Bronchial epithelial cell (primary cell): ENCODE data around the gene ZNF407. TPM values are rescaled to one million over a fixed set of nuclear protein-coding genes. Genes with fewer than 3 reads are reported as not detected.

Experiments used
- DNase-seq: peaks from one replicate; pipeline ENCODE4 v3.0.0-alpha.2; 2010; ENCODE audit warnings: low read depth
- FAIRE-seq: peaks from 2 replicates; lab custom pipeline; 2011; peaks lifted over from hg19 to GRCh38; lab: Jason Lieb, UNC
- H3K27me3 ChIP-seq: 2 replicates; pipeline ENCODE4 v1.5.1; 2011; ENCODE audit warnings: low read length; ENCODE audit not compliant: control insufficient read depth, insufficient read depth
- H3K36me3 ChIP-seq: 2 replicates; pipeline ENCODE4 v1.5.1; 2011; ENCODE audit warnings: low read length; ENCODE audit not compliant: control insufficient read depth, insufficient read depth
- H3K4me3 ChIP-seq: 2 replicates; pipeline ENCODE4 v1.5.1; 2011; ENCODE audit warnings: mild to moderate bottlenecking, low read depth, low read length, control low read depth
- total RNA-seq: library from RNA; depleted of rRNA; stranded (reverse); fragments of >200 nt; gene quantifications from 2 replicates; pipeline ENCODE4 v1.2.1, GENCODE V29; 2014
- TF ChIP-seq, protein P1 (sequence below): IDR thresholded peaks from 2 replicates; pipeline ENCODE4 v1.5.1; 2011; ENCODE audit warnings: mild to moderate bottlenecking, moderate library complexity, low read length, control low read depth, inconsistent platforms; ENCODE audit not compliant: insufficient read depth, severe bottlenecking

ZNF407 gene
- total RNA-seq, 1 donor from 2014 or later, result 10.0 TPM

GRCh38 chr18:74567822-74568221, 29.8 kb upstream of the ZNF407 start:
- H3K27me3 ChIP-seq, result no peaks in the 10 kb centered on the region
- no peak overlapping the region for H3K4me3 ChIP-seq
- DNase-seq (no peak), FAIRE-seq (no peak)
- TF ChIP-seq, protein P1, sequence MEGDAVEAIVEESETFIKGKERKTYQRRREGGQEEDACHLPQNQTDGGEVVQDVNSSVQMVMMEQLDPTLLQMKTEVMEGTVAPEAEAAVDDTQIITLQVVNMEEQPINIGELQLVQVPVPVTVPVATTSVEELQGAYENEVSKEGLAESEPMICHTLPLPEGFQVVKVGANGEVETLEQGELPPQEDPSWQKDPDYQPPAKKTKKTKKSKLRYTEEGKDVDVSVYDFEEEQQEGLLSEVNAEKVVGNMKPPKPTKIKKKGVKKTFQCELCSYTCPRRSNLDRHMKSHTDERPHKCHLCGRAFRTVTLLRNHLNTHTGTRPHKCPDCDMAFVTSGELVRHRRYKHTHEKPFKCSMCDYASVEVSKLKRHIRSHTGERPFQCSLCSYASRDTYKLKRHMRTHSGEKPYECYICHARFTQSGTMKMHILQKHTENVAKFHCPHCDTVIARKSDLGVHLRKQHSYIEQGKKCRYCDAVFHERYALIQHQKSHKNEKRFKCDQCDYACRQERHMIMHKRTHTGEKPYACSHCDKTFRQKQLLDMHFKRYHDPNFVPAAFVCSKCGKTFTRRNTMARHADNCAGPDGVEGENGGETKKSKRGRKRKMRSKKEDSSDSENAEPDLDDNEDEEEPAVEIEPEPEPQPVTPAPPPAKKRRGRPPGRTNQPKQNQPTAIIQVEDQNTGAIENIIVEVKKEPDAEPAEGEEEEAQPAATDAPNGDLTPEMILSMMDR, result no peak
- no peaks in the 10 kb centered on the region for H3K36me3 ChIP-seq

- no peak for DNase-seq
- TF ChIP-seq, protein P1, result no peak
Measured at GRCh38 chr18:74569401-74569800, 28.3 kb upstream of the ZNF407 start.

GRCh38 chr18:74570266-74570665, 27.4 kb upstream of the ZNF407 start:
- no peaks in the 10 kb centered on the region for H3K27me3 ChIP-seq
- no peak for DNase-seq
- FAIRE-seq, result no peak
- H3K36me3 ChIP-seq, result no peaks in the 10 kb centered on the region
- H3K4me3 ChIP-seq, result no peak overlapping the region
- TF ChIP-seq, protein P1, result no peak

More at GRCh38 chr18:74569401-74569800, 28.3 kb upstream of the ZNF407 start:
- H3K27me3 ChIP-seq, result no peaks in the 10 kb centered on the region
- H3K4me3 ChIP-seq, result no peak overlapping the region
- no peaks in the 10 kb centered on the region for H3K36me3 ChIP-seq
- no peak for FAIRE-seq

- FAIRE-seq (no peak), DNase-seq (no peak)
- no peaks in the 10 kb centered on the region for H3K36me3 ChIP-seq
- TF ChIP-seq, protein P1, result no peak
- no peak overlapping the region for H3K4me3 ChIP-seq
- no peaks in the 10 kb centered on the region for H3K27me3 ChIP-seq
Measured at GRCh38 chr18:74571895-74572680, 25.6 kb upstream of the ZNF407 start.

DNA sequence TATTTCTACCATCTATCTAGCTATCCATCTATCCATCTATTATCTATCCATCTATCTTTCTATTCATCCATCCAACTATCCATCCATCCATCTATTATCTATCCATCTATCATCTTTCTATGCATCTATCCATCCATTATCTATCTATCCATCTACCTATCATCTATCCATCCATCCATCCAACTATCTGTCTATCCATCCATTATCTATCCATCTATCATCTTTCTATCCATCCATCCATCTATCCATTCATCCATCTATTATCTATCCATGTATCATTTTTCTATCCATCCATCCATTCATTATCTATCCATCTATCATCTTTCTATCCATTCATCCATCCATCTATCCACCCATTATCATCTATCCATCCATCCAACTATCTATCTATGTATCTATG, 24.6 kb upstream of the ZNF407 start:
- no peak for FAIRE-seq
- H3K36me3 ChIP-seq, result no peaks in the 10 kb centered on the region
- no peak overlapping the region for H3K4me3 ChIP-seq
- no peak for DNase-seq
- no peaks in the 10 kb centered on the region for H3K27me3 ChIP-seq
- TF ChIP-seq, protein P1, result no peak
